Activated CD8-positive, alpha-beta T cell treated with anti-CD3 and anti-CD28 coated beads for 36 hours (primary cell): ENCODE data around the gene GINM1. TPM values are rescaled to one million over a fixed set of nuclear protein-coding genes. Genes with fewer than 3 reads are reported as not detected.

ENCODE experiments used
- ATAC-seq: fragments of 200-7000 bp; cut with Tn5 transposase; one replicate; pipeline ENCODE4 v1.10.0; 2021; ENCODE audit warnings: mild to moderate bottlenecking, moderate library complexity
- CTCF ChIA-PET: fragments of 350-600 bp; sonication (Branson Sonifier 250); formaldehyde crosslinking; loops from one replicate; lab custom pipeline; 2021; ENCODE audit warnings: antibody characterized with exemption; lab: Charles Lee
- POLR2A ChIA-PET: fragments of 350-600 bp; sonication (Branson Sonifier 250); formaldehyde crosslinking; loops from one replicate; lab custom pipeline; 2021; ENCODE audit warnings: antibody characterized with exemption; lab: Charles Lee
- DNase-seq: peaks from one replicate; pipeline ENCODE4 v3.0.0-alpha.2; 2020
- H3K27ac Mint-ChIP-seq: one replicate; pipeline ENCODE4 v1.8.0; 2021; ENCODE audit warnings: mild to moderate bottlenecking, mixed read lengths
- H3K27me3 Mint-ChIP-seq: one replicate; pipeline ENCODE4 v1.8.0; 2021; ENCODE audit warnings: mixed read lengths
- H3K36me3 Mint-ChIP-seq: one replicate; pipeline ENCODE4 v1.8.0; 2021; ENCODE audit warnings: low read depth, mixed read lengths
- H3K4me1 Mint-ChIP-seq: one replicate; pipeline ENCODE4 v1.8.0; 2021; ENCODE audit warnings: low read depth, mixed read lengths
- H3K4me3 Mint-ChIP-seq: one replicate; pipeline ENCODE4 v1.8.0; 2021; ENCODE audit warnings: mild to moderate bottlenecking, moderate library complexity, mixed read lengths
- H3K9me3 Mint-ChIP-seq: one replicate; pipeline ENCODE4 v1.8.0; 2021; ENCODE audit warnings: mixed read lengths
- intact Hi-C: fragments of 100-400 bp; cut with micrococcal nuclease; formaldehyde crosslinking; loops from one replicate; pipeline ENCODE4 v1.10.0; 2022
- total RNA-seq, 2 experiments: library from RNA; stranded (reverse); gene quantifications; one replicate each; pipeline ENCODE4 v1.2.3, GENCODE V29; 2021
- TF ChIP-seq, protein P1 (sequence below): fragments of 200-600 bp; IDR thresholded peaks from one replicate; pipeline ENCODE4 v1.8.0; 2022; ENCODE audit warnings: antibody characterized with exemption, mild to moderate bottlenecking

Gene GINM1
- total RNA-seq, 2 experiments from 2014 or later = 15.4 to 16.3 TPM

DNA sequence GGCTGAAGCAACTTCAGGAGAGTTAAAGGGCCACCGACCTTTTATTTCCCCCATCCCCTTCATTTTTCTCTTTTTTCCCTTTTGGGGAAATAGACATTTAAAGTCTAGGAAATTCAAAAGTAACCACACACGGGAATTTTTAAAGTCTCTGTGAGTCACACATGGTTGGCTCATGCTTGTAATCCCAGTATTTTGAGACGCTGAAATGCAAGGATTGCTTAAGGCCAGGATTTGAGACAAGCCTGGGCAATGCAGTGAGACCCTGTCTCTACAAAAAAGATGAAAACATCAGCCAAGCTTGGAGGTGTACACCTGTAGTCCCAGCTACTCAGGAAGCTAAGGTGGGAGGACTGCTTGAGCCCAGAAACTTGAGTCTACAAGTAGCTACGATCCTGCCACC is 48.2 kb downstream of the GINM1 start:
- Mint-ChIP-seq H3K36me3 (peaks cover 39% of the 10 kb centered on the region), H3K4me3 (no peak overlapping the region), H3K27ac (no peak overlapping the region), H3K27me3 (no peaks in the 10 kb centered on the region), H3K9me3 (peaks cover 3% of the 10 kb centered on the region), H3K4me1 (peaks cover 7% of the 10 kb centered on the region)
- TF ChIP-seq, protein P1, sequence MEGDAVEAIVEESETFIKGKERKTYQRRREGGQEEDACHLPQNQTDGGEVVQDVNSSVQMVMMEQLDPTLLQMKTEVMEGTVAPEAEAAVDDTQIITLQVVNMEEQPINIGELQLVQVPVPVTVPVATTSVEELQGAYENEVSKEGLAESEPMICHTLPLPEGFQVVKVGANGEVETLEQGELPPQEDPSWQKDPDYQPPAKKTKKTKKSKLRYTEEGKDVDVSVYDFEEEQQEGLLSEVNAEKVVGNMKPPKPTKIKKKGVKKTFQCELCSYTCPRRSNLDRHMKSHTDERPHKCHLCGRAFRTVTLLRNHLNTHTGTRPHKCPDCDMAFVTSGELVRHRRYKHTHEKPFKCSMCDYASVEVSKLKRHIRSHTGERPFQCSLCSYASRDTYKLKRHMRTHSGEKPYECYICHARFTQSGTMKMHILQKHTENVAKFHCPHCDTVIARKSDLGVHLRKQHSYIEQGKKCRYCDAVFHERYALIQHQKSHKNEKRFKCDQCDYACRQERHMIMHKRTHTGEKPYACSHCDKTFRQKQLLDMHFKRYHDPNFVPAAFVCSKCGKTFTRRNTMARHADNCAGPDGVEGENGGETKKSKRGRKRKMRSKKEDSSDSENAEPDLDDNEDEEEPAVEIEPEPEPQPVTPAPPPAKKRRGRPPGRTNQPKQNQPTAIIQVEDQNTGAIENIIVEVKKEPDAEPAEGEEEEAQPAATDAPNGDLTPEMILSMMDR = no peak
- ATAC-seq = no peak
- intact Hi-C loops = no loop called here
- DNase-seq = no peak
- POLR2A ChIA-PET = no interaction called here
- CTCF ChIA-PET = interaction anchor here (2.1 kb wide), 1 partner anchor 11 kb away, joined by 6 read pairs; no protein-coding TSS in a partner anchor

GRCh38 chr6:149615805-149616204 is 49.6 kb downstream of the GINM1 start:
- no peak overlapping the region for H3K4me3 Mint-ChIP-seq
- H3K4me1 Mint-ChIP-seq = peaks cover 3% of the 10 kb centered on the region
- H3K27ac Mint-ChIP-seq = no peak overlapping the region
- ChIA-PET POLR2A (interaction anchor here (0.6 kb wide), 1 partner anchor 123 kb away, joined by 3 read pairs; no protein-coding TSS in a partner anchor), CTCF (no interaction called here)
- ATAC-seq (no peak), DNase-seq (no peak)
- intact Hi-C loops = no loop called here
- peaks cover 3% of the 10 kb centered on the region for H3K9me3 Mint-ChIP-seq
- TF ChIP-seq, protein P1 = no peak
- peaks cover 46% of the 10 kb centered on the region for H3K36me3 Mint-ChIP-seq
- H3K27me3 Mint-ChIP-seq = no peaks in the 10 kb centered on the region

GRCh38 chr6:149627672-149628071 is 61.5 kb downstream of the GINM1 start:
- H3K36me3 Mint-ChIP-seq = peaks cover 15% of the 10 kb centered on the region

DNA sequence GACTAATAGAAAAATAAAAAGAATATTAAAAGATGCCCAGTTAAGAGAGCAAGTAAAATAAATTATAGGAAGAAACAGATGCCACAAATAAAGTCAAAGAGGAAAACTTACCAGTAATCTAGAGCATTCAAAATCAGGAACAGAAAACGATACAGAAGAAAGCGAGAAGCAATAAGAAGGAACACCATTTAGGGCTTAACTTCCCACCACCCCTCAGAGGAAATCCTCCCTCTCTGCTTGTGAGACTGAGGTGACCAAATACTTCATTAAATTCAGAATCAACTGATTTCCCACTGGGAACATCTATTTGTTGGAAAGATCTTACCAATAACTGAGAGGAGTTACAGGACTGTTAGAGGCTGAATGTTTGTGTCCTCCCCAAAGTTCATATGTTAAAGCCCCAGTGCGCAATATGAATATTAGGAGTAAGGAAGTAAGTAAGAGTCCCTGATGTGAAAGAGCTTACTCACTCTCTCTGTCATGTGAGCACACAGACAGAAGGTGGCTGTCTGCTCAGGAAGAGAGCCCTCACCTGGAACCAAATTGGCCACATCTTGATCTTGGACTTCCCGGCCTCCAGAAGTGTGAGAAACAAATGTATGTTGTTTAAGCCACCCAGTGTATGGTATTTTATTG is 62.8 kb downstream of the GINM1 start:
- H3K4me3 Mint-ChIP-seq = no peak overlapping the region
- H3K27ac Mint-ChIP-seq = peak overlapping the region; percentile 70
- ChIA-PET POLR2A (no interaction called here), CTCF (interaction anchor here (0.7 kb wide), 1 partner anchor 24 kb away, joined by 3 read pairs; no protein-coding TSS in a partner anchor)
- H3K9me3 Mint-ChIP-seq = no peaks in the 10 kb centered on the region
- no peak for DNase-seq
- peak; percentile 61 for ATAC-seq
- intact Hi-C loops = no loop called here
- peaks cover 11% of the 10 kb centered on the region for H3K36me3 Mint-ChIP-seq
- peaks cover 11% of the 10 kb centered on the region for H3K4me1 Mint-ChIP-seq
- TF ChIP-seq, protein P1 = no peak
- no peaks in the 10 kb centered on the region for H3K27me3 Mint-ChIP-seq

More at GRCh38 chr6:149627672-149628071, 61.5 kb downstream of the GINM1 start:
- POLR2A ChIA-PET = no interaction called here
- Mint-ChIP-seq H3K4me1 (peaks cover 11% of the 10 kb centered on the region), H3K9me3 (no peaks in the 10 kb centered on the region), H3K27me3 (no peaks in the 10 kb centered on the region), H3K27ac (peak overlapping the region; percentile 39), H3K4me3 (no peak overlapping the region)
- intact Hi-C loops = no loop called here
- CTCF ChIA-PET = interaction anchor here (1.0 kb wide), 1 partner anchor 19 kb away, joined by 3 read pairs; no protein-coding TSS in a partner anchor
- no peak for ATAC-seq
- no peak for DNase-seq
- TF ChIP-seq, protein P1 = no peak

DNA sequence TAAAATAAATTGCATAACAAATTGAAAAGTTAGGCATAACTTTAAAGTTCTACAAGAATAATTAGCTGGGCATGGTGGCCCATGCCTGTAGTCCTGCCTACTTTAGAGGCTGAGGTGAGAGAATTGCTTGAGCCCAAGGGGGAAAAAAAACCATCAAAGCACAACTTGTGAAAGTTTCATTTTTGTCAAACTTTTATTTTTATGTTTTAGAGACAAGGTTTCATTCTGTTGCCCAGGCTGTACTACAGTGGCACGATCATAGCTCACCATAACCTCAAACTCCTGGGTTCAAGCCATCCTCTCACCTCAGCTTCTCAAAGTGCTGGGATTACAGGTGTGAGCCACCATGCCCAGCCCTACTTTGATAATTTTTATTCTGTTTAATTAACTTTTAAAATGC is 68.1 kb downstream of the GINM1 start:
- Mint-ChIP-seq H3K4me3 (no peak overlapping the region), H3K27ac (no peak overlapping the region), H3K36me3 (peaks cover 10% of the 10 kb centered on the region), H3K9me3 (no peaks in the 10 kb centered on the region), H3K27me3 (no peaks in the 10 kb centered on the region), H3K4me1 (peaks cover 2% of the 10 kb centered on the region)
- DNase-seq (no peak), ATAC-seq (no peak)
- TF ChIP-seq, protein P1 = no peak
- intact Hi-C loops = no loop called here
- ChIA-PET POLR2A (interaction anchor here (0.6 to 0.7 kb wide), 2 partner anchors 75 to 424 kb away, joined by 3 to 4 read pairs; no protein-coding TSS in a partner anchor), CTCF (no interaction called here)
